IMR-90 (cell line): ENCODE data around the gene SDHA. TPM values are rescaled to one million over a fixed set of nuclear protein-coding genes. Genes with fewer than 3 reads are reported as not detected.

Experiments
- ATAC-seq: fragments of 200-7000 bp; cut with Tn5 transposase; 2 replicates; pipeline ENCODE4 v1.9.1; 2020; ENCODE audit warnings: low read depth, mild to moderate bottlenecking, moderate library complexity
- BruUV-seq: library from RNA; stranded (reverse); fragments of 400-500 nt; replicated peaks from 2 replicates; lab custom pipeline; 2021; lab: Mats Ljungman, UMichigan
- CTCF ChIA-PET: fragments of 300-600 bp; formaldehyde crosslinking; extraction: SDS; loops from one replicate; lab custom pipeline; 2021; ENCODE audit warnings: antibody characterized with exemption; lab: Yijun Ruan, JAX
- POLR2A ChIA-PET: fragments of 300-600 bp; sonication (Branson Sonifier 250); formaldehyde crosslinking; loops from one replicate; lab custom pipeline; 2022; ENCODE audit warnings: antibody characterized with exemption; ENCODE audit not compliant: unreplicated experiment; lab: Charles Lee
- DNase-seq: peaks from one replicate; pipeline ENCODE4 v3.0.0; 2013
- H2AFZ ChIP-seq: replicated peaks from 2 replicates; pipeline ENCODE3; 2013; ENCODE audit warnings: low read length, mild to moderate bottlenecking; ENCODE audit not compliant: poor library complexity
- H2AK5ac ChIP-seq: 2 replicates; pipeline ENCODE4 v1.6.1; 2013; ENCODE audit warnings: low read depth, low read length, inconsistent platforms
- H2AK9ac ChIP-seq: replicated peaks from 2 replicates; pipeline ENCODE3; 2013; ENCODE audit warnings: mild to moderate bottlenecking, low read depth, low read length, moderate library complexity; ENCODE audit not compliant: poor library complexity
- H2BK120ac ChIP-seq: 2 replicates; pipeline ENCODE4 v1.6.1; 2013; ENCODE audit warnings: low read depth, low read length, inconsistent platforms
- H2BK15ac ChIP-seq: 3 replicates; pipeline ENCODE4 v1.6.1; 2013; ENCODE audit warnings: low read depth, low read length, inconsistent platforms
- H2BK20ac ChIP-seq: 2 replicates; pipeline ENCODE4 v1.6.1; 2013; ENCODE audit warnings: low read depth, mild to moderate bottlenecking, inconsistent platforms, low read length, moderate library complexity
- H2BK5ac ChIP-seq: 2 replicates; pipeline ENCODE4 v1.6.1; 2013; ENCODE audit warnings: mild to moderate bottlenecking, low read depth, low read length, inconsistent platforms; ENCODE audit not compliant: poor library complexity, severe bottlenecking
- H3K14ac ChIP-seq: replicated peaks from 2 replicates; pipeline ENCODE4 v1.6.1; 2013; ENCODE audit warnings: low read depth, low read length, inconsistent platforms
- H3K18ac ChIP-seq: 2 replicates; pipeline ENCODE4 v1.6.1; 2013; ENCODE audit warnings: low read depth, low read length, control low read depth
- H3K23ac ChIP-seq: 2 replicates; pipeline ENCODE4 v1.6.1; 2013; ENCODE audit warnings: low read depth, low read length, inconsistent platforms
- H3K27ac ChIP-seq: 2 replicates; pipeline ENCODE4 v1.5.1; 2013; ENCODE audit warnings: mild to moderate bottlenecking, control low read depth, low read length; ENCODE audit not compliant: insufficient read depth
- H3K27me3 ChIP-seq: 2 replicates; pipeline ENCODE4 v1.6.1; 2013; ENCODE audit warnings: low read length; ENCODE audit not compliant: control insufficient read depth, insufficient read depth
- H3K36me3 ChIP-seq: 2 replicates; pipeline ENCODE4 v1.6.1; 2013; ENCODE audit warnings: low read length, mixed read lengths; ENCODE audit not compliant: control insufficient read depth, insufficient read depth
- H3K4ac ChIP-seq: 2 replicates; pipeline ENCODE4 v1.6.1; 2013; ENCODE audit warnings: low read depth, low read length, inconsistent platforms
- H3K4me1 ChIP-seq: 2 replicates; pipeline ENCODE4 v1.6.1; 2013; ENCODE audit warnings: low read length, mixed read lengths; ENCODE audit not compliant: control insufficient read depth, insufficient read depth
- H3K4me2 ChIP-seq: 2 replicates; pipeline ENCODE4 v1.6.1; 2013; ENCODE audit warnings: low read depth, mild to moderate bottlenecking, control low read depth, low read length, moderate library complexity
- H3K4me3 ChIP-seq: 2 replicates; pipeline ENCODE4 v1.5.1; 2013; ENCODE audit warnings: low read depth, mild to moderate bottlenecking, control low read depth, low read length, moderate library complexity; ENCODE audit not compliant: insufficient read depth
- H3K56ac ChIP-seq: 2 replicates; pipeline ENCODE4 v1.6.1; 2013; ENCODE audit warnings: low read length, inconsistent platforms; ENCODE audit not compliant: insufficient read depth; ENCODE audit errors: extremely low read depth
- H3K79me1 ChIP-seq, 2 experiments: 2 replicates each; pipeline ENCODE4 v1.6.1; 2013; ENCODE audit warnings: low read length in 2 of 2, inconsistent platforms in 1 of 2, low read depth in 1 of 2
- H3K9ac ChIP-seq: 2 replicates; pipeline ENCODE4 v1.6.1; 2013; ENCODE audit warnings: low read depth, low read length, control low read depth
- H3K9me1 ChIP-seq: 2 replicates; pipeline ENCODE4 v1.6.1; 2013; ENCODE audit warnings: low read length, inconsistent platforms; ENCODE audit not compliant: insufficient read depth
- H3K9me3 ChIP-seq: 2 replicates; pipeline ENCODE4 v1.6.1; 2013; ENCODE audit warnings: low read length; ENCODE audit not compliant: control insufficient read depth, insufficient read depth
- H4K20me1 ChIP-seq: 2 replicates; pipeline ENCODE4 v1.6.1; 2013; ENCODE audit warnings: low read length, inconsistent platforms; ENCODE audit not compliant: insufficient read depth
- H4K5ac ChIP-seq: 2 replicates; pipeline ENCODE4 v1.6.1; 2013; ENCODE audit warnings: mild to moderate bottlenecking, low read depth, low read length, control low read depth
- H4K8ac ChIP-seq, 2 experiments: 2 replicates each; pipeline ENCODE4 v1.6.1; 2013; ENCODE audit warnings: low read depth in 2 of 2, low read length in 2 of 2, control low read depth in 1 of 2, inconsistent platforms in 1 of 2
- H4K91ac ChIP-seq: 2 replicates; pipeline ENCODE4 v1.6.1; 2013; ENCODE audit warnings: low read depth, low read length, inconsistent platforms; ENCODE audit not compliant: insufficient read depth
- CTCF ChIP-seq: conservative IDR thresholded peaks from 2 replicates; pipeline ENCODE4 v1.5.1; 2012; ENCODE audit warnings: mild to moderate bottlenecking, low read depth, low read length, improper control_type of control experiment
- ELK1 ChIP-seq: fragments of 150-350 bp; IDR thresholded peaks from 2 replicates; pipeline ENCODE4 v1.6.1; 2016; ENCODE audit warnings: low read depth, mild to moderate bottlenecking, low read length, moderate library complexity, borderline replicate concordance
- MAFK ChIP-seq: IDR thresholded peaks from 2 replicates; pipeline ENCODE4 v1.6.1; 2012; ENCODE audit warnings: low read depth, low read length, improper control_type of control experiment
- MAZ ChIP-seq: IDR thresholded peaks from 2 replicates; pipeline ENCODE4 v1.6.1; 2012; ENCODE audit warnings: low read depth, mild to moderate bottlenecking, low read length, improper control_type of control experiment, moderate library complexity, borderline replicate concordance
- MXI1 ChIP-seq: IDR thresholded peaks from 2 replicates; pipeline ENCODE4 v1.6.1; 2012; ENCODE audit warnings: low read depth, mild to moderate bottlenecking, low read length, moderate library complexity, borderline replicate concordance
- NFE2L2 ChIP-seq: fragments of 150-350 bp; IDR thresholded peaks from 2 replicates; pipeline ENCODE4 v1.6.1; 2016; ENCODE audit warnings: low read depth, mild to moderate bottlenecking, low read length
- POLR2A ChIP-seq: IDR thresholded peaks from 2 replicates; pipeline ENCODE4 v1.6.1; 2012; ENCODE audit warnings: mild to moderate bottlenecking, low read depth, low read length
- RAD21 ChIP-seq: IDR thresholded peaks from 2 replicates; pipeline ENCODE4 v1.6.1; 2012; ENCODE audit warnings: low read length, improper control_type of control experiment
- RFX5 ChIP-seq: IDR thresholded peaks from 2 replicates; pipeline ENCODE4 v1.8.0; 2012; ENCODE audit warnings: low read depth, mild to moderate bottlenecking, low read length, moderate library complexity
- SMC3 ChIP-seq: fragments of 150-350 bp; IDR thresholded peaks from 2 replicates; pipeline ENCODE4 v1.6.1; 2016; ENCODE audit warnings: low read depth, mild to moderate bottlenecking, antibody characterized with exemption, low read length, moderate library complexity
- USF2 ChIP-seq: fragments of 150-350 bp; IDR thresholded peaks from 2 replicates; pipeline ENCODE4 v1.6.1; 2017; ENCODE audit warnings: mild to moderate bottlenecking, antibody characterized with exemption, low read length, low read depth
- WGBS, 2 experiments: methylation state at CpG; one replicate each; pipeline versions ENCODE4 v1.1.5 to v1.1.7; 2013; ENCODE audit warnings: missing lambda C conversion rate in 2 of 2; ENCODE audit not compliant: insufficient read length in 1 of 2; ENCODE audit errors: extremely low coverage in 2 of 2; 5-methylcytosine and 5-hydroxymethylcytosine counted together
- dilution Hi-C: fragments of 300-500 bp; cut with HindIII; formaldehyde crosslinking; loops from one replicate; pipeline ENCODE4 v1.14.3; 2018; ENCODE audit warnings: low sequenced_read_pairs; ENCODE audit not compliant: unreplicated experiment
- in situ Hi-C: fragments of 300-500 bp; cut with MboI; formaldehyde crosslinking; loops from 3 replicates; pipeline ENCODE4 v1.14.3; 2019; ENCODE audit warnings: low sequenced_read_pairs, inconsistent platforms, mixed read lengths
- intact Hi-C: fragments of 100-400 bp; cut with micrococcal nuclease; formaldehyde crosslinking; loops from 2 replicates; pipeline ENCODE4 v1.10.0; 2022
- polyA plus RNA-seq, 3 experiments: library from polyadenylated mRNA; depleted of rRNA; stranded (reverse); fragments of >200 nt; gene quantifications; 2 replicates each; pipeline ENCODE4 v1.2.3, GENCODE V29; 2012; ENCODE audit warnings: low replicate concordance in 1 of 3
- total RNA-seq: library from RNA; depleted of rRNA; stranded (reverse); fragments of >200 nt; gene quantifications from 2 replicates; pipeline ENCODE4 v1.2.3, GENCODE V29; 2012

The SDHA gene
- total and polyA plus RNA-seq, 2 of the 4 experiments (the other 2 are of a cell fraction), result 105 to 121 TPM

GRCh38 chr5:189486-189885, 28.6 kb upstream of the SDHA start (continued):
- TF ChIP-seq CTCF, result no peak
- TF ChIP-seq ELK1, result no peak

GRCh38 chr5:189976-190365, 28.1 kb upstream of the SDHA start:
- intact Hi-C loops (no loop called here), dilution Hi-C loops (no loop called here), in situ Hi-C loops (no loop called here)
- 90% methylated on average over 1 of the region's 11 CpGs; no CpG with 5 or more reads in 1 of the 2 experiments for WGBS, 2 experiments
- Histone ChIP-seq H2AK5ac (no peak overlapping the region), H3K23ac (no peak overlapping the region), H3K27ac (no peak overlapping the region), H3K27me3 (peaks cover 12% of the 10 kb centered on the region; the same call in 1 of the 2 replicates), H3K79me1 (no peaks in the 10 kb centered on the region), H3K9me3 (no peaks in the 10 kb centered on the region), H4K20me1 (peaks cover 2% of the 10 kb centered on the region; the same call in 1 of the 2 replicates), H3K4ac (no peak overlapping the region), H2AK9ac (no peak overlapping the region), H3K4me3 (no peak overlapping the region), H2BK20ac (no peak overlapping the region), H4K8ac (no peak overlapping the region), H4K91ac (no peak overlapping the region), H2AFZ (no peak overlapping the region), H2BK5ac (no peak overlapping the region), H3K4me1 (no peaks in the 10 kb centered on the region), H3K9ac (no peak overlapping the region), H4K5ac (no peak overlapping the region), H3K9me1 (peaks cover 3% of the 10 kb centered on the region; the same call in 1 of the 2 replicates), H3K18ac (no peak overlapping the region), H2BK120ac (no peak overlapping the region), H3K14ac (no peak overlapping the region), H3K56ac (no peak overlapping the region), H3K4me2 (no peak overlapping the region), H2BK15ac (no peak overlapping the region), H3K36me3 (no peaks in the 10 kb centered on the region)
- BruUV-seq, result no TSS peak
- POLR2A ChIA-PET, result no interaction called here
- CTCF ChIA-PET, result no interaction called here
- no peak for ATAC-seq
- no peak for DNase-seq
- TF ChIP-seq USF2, result no peak
- TF ChIP-seq SMC3, result no peak
- no peak for TF ChIP-seq CTCF
- TF ChIP-seq MXI1, result no peak
- TF ChIP-seq RAD21, result no peak
- TF ChIP-seq MAFK, result no peak
- no peak for TF ChIP-seq POLR2A
- TF ChIP-seq NFE2L2, result no peak
- TF ChIP-seq MAZ, result no peak
- no peak for TF ChIP-seq RFX5
